ENCODE measurements around the gene NPW. TPM values are rescaled to one million over a fixed set of nuclear protein-coding genes. Genes with fewer than 3 reads are reported as not detected.

Gene NPW
- total and polyA plus RNA-seq, 2 of the 8 experiments (the other 6 are each of a cell fraction or from before 2014, with no cell fraction given), result 4.0 to 10.3 TPM

GRCh38 chr16:2048116-2048543, 28.5 kb downstream of the NPW start:
- Histone ChIP-seq H3K27ac (ENCODE audit: low read depth, low read length) (no peak overlapping the region), H2BK20ac (ENCODE audit: low read length) (no peak overlapping the region), H3K79me2 (ENCODE audit: control insufficient read depth in 1 of 2, insufficient read depth in 2 of 2, low read length in 2 of 2) (peaks cover 0 to 11% of the 10 kb centered on the region in 2 experiments; a peak in 1 of 4 replicates), H3K9ac (replicated peaks in 1 of 4; ENCODE audit: extremely low read depth in 1 of 4, low read depth in 3 of 4, low read length in 3 of 4) (peak overlapping the region in 2 of 4 experiments; percentile 69 to 73; a peak in 2 of 7 replicates), H2AFZ (ENCODE audit: low read length) (no peak overlapping the region), H4K91ac (replicated peaks; ENCODE audit: insufficient read length, low read length) (no peak overlapping the region), H2BK12ac (ENCODE audit: low read depth, low read length) (no peak overlapping the region), H3K56ac (replicated peaks; ENCODE audit: insufficient read length, low read depth, low read length) (no peak overlapping the region), H3K79me1 (ENCODE audit: low read depth, low read length) (peaks cover 9% of the 10 kb centered on the region; the same call in 1 of the 2 replicates), H3K4me1 (replicated peaks in 1 of 4; ENCODE audit: control insufficient read depth in 3 of 4, insufficient read depth in 4 of 4, low read length in 3 of 4) (peaks cover 0 to 3% (median 1%) of the 10 kb centered on the region in 4 experiments; a peak in 3 of 7 replicates), H2BK120ac (replicated peaks; ENCODE audit: low read depth, low read length) (no peak overlapping the region), H3K4me3 (ENCODE audit: extremely low read depth in 1 of 4, insufficient read depth in 2 of 4, low read depth in 3 of 4, low read length in 4 of 4) (peak overlapping the region; percentile 42 to 89 (median 86)), H4K8ac (ENCODE audit: extremely low read depth, insufficient read depth, low read length) (no peak overlapping the region; the same call in 1 of the 2 replicates), H4K5ac (ENCODE audit: insufficient read length, low read depth, low read length) (no peak overlapping the region), H4K20me1 (replicated peaks in 1 of 2; ENCODE audit: control insufficient read depth in 1 of 2, insufficient read depth in 2 of 2, low read length in 2 of 2) (peaks cover 0 to 6% of the 10 kb centered on the region in 2 experiments), H2BK15ac (ENCODE audit: low read length) (no peak overlapping the region), H3K18ac (ENCODE audit: extremely low read depth, low read length) (no peak overlapping the region), H3K27me3 (replicated peaks in 1 of 4; ENCODE audit: control insufficient read depth in 3 of 4, extremely low read depth in 1 of 4, insufficient read depth in 3 of 4, low read length in 3 of 4) (no peaks in the 10 kb centered on the region; a peak in 1 of 7 replicates), H3K14ac (ENCODE audit: insufficient read length) (no peak overlapping the region), H2BK5ac (ENCODE audit: low read depth, low read length) (no peak overlapping the region), H3K4ac (replicated peaks; ENCODE audit: insufficient read length, low read depth, low read length) (no peak overlapping the region), H3K36me3 (ENCODE audit: control insufficient read depth in 2 of 4, insufficient read depth in 4 of 4, low read length in 3 of 4) (peaks cover 0 to 3% (median 1%) of the 10 kb centered on the region in 4 experiments; a peak in 3 of 8 replicates), H3K23ac (ENCODE audit: insufficient read length) (no peak overlapping the region), H3K23me2 (ENCODE audit: low read depth, low read length) (peaks cover 10% of the 10 kb centered on the region), H3K4me2 (ENCODE audit: insufficient read depth in 1 of 2, low read depth in 2 of 2, low read length in 2 of 2) (peak overlapping the region; percentile 89 to 91), H2AK5ac (ENCODE audit: low read depth, low read length) (no peak overlapping the region), H3K9me3 (ENCODE audit: insufficient read depth in 2 of 2, low read depth in 1 of 2, low read length in 1 of 2) (no peaks in the 10 kb centered on the region)
- no peak for FAIRE-seq
- DNase-seq (ENCODE audit: low read depth in 1 of 2, low spot score in 2 of 2), result no peak
- ChIA-PET POLR2A (ENCODE audit: partially characterized antibody) (interaction anchor here (0.6 to 4.2 kb wide), 18 partner anchors 8 to 203 kb away, joined by 3 to 38 read pairs (median 5); partner anchors contain the start of genes ECI1, GFER, NPW and RPS2), CTCF (ENCODE audit: partially characterized antibody) (interaction anchor here (0.6 to 5.3 kb wide), 13 partner anchors 8 to 103 kb away, joined by 3 to 32 read pairs (median 6); no protein-coding TSS in a partner anchor)
- peak; percentile 76 for TF ChIP-seq SAP30 (IDR thresholded peaks at IDR 0.05; ENCODE audit: insufficient read depth, insufficient replicate concordance, low read length)
- no peak for TF ChIP-seq JUN (IDR thresholded peaks at IDR 0.05; ENCODE audit: low read depth, low read length)
- TF ChIP-seq KDM5A (IDR thresholded peaks at IDR 0.05; ENCODE audit: low read length), result peak; percentile 45; the same call in 1 of the 2 replicates
- WGBS, 2 experiments (ENCODE audit: extremely low coverage in 1 of 2, insufficient coverage in 1 of 2, insufficient read length in 1 of 2, insufficient replicate concordance in 2 of 2, low coverage in 1 of 2, low lambda C conversion rate in 2 of 2, missing lambda C conversion rate in 1 of 2), result 4% methylated on average over 29 of the region's 30 CpGs; no CpG with 5 or more reads in 1 of the 2 experiments
